RWPE1 (cell line): Measurements from ENCODE around the gene ZMYND10.

Experiments used
- CTCF ChIA-PET: fragments of 350-600 bp; sonication (Branson Sonifier 250); formaldehyde crosslinking; extraction: SDS; loops from one replicate; lab custom pipeline; 2021; lab: Yijun Ruan, JAX
- POLR2A ChIA-PET: fragments of 400-600 bp; formaldehyde crosslinking; extraction: SDS; loops from one replicate; lab custom pipeline; 2020; ENCODE audit warnings: antibody characterized with exemption; ENCODE audit not compliant: low non-redundant PET; lab: Yijun Ruan, JAX
- DNase-seq: peaks from one replicate; pipeline ENCODE4 v3.0.0; 2012; ENCODE audit warnings: low spot score
- H3K27ac ChIP-seq: fragments of 450-650 bp; 2 replicates; pipeline ENCODE4 v1.5.1; 2017
- CTCF ChIP-seq: fragments of 450-650 bp; conservative IDR thresholded peaks from 2 replicates; pipeline ENCODE4 v1.5.1; 2017; ENCODE audit warnings: low read depth, mild to moderate bottlenecking

The ZMYND10 gene

GRCh38 chr3:50327943-50328691 lies 17.4 kb downstream of the ZMYND10 start, which contains the start of gene TUSC2:
Gene TUSC2 (minus strand): TSS chr3:50328223. CDS start chr3:50328099, 124 bp downstream.
- ChIA-PET POLR2A (interaction anchor here (0.6 to 0.8 kb wide), 3 partner anchors 45 to 77 kb away, joined by 3 read pairs; no protein-coding TSS in a partner anchor), CTCF (no interaction called here)
- peak; percentile 94 for DNase-seq
- H3K27ac ChIP-seq = peak within 1 kb of the TSS; percentile 88
- no peak for TF ChIP-seq CTCF

GRCh38 chr3:50327129-50327528 lies 18.4 kb downstream of the ZMYND10 start:
- ChIA-PET CTCF (no interaction called here), POLR2A (no interaction called here)
- no peak for TF ChIP-seq CTCF
- no peak for DNase-seq
- peak overlapping the region; percentile 88 for H3K27ac ChIP-seq

GRCh38 chr3:50326182-50326541 lies 19.4 kb downstream of the ZMYND10 start:
- ChIA-PET CTCF (no interaction called here), POLR2A (interaction anchor here (0.6 kb wide), 1 partner anchor 32 kb away, joined by 3 read pairs; no protein-coding TSS in a partner anchor)
- no peak for TF ChIP-seq CTCF
- peak overlapping the region; percentile 88 for H3K27ac ChIP-seq
- no peak for DNase-seq

- CTCF ChIA-PET = no interaction called here
- DNase-seq = no peak
- no peak for TF ChIP-seq CTCF
- peak overlapping the region; percentile 88 for H3K27ac ChIP-seq
- POLR2A ChIA-PET = interaction anchor here (0.6 kb wide), 1 partner anchor 32 kb away, joined by 3 read pairs; no protein-coding TSS in a partner anchor
Observed at GRCh38 chr3:50325497-50326181, 19.9 kb downstream of the ZMYND10 start.

DNA sequence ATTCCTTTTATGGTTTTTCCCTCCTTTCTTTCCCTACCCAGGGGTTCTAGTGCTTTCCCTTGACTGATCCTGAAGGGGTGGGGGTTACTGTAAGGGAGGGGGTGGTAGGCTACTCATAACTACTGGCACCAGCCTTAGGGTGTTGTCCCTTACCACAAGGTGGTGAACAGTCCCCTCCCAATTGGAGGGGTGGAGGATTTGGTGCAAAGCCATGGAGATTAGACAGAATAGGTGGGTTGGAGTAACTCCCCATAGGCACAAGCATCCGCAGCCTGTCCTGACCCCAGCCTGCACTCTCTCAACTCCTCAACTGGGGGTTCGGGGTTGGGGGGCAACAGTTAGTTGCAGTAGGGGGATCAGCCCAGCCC lies 20.4 kb downstream of the ZMYND10 start:
- no peak for DNase-seq
- ChIA-PET POLR2A (no interaction called here), CTCF (interaction anchor here (0.6 to 0.7 kb wide), 3 partner anchors 25 to 595 kb away, joined by 3 to 6 read pairs (median 3); partner anchors contain the start of gene NPRL2)
- peak overlapping the region; percentile 88 for H3K27ac ChIP-seq
- no peak for TF ChIP-seq CTCF

GRCh38 chr3:50324351-50325112 lies 21.0 kb downstream of the ZMYND10 start:
- peak; percentile 49 for DNase-seq
- TF ChIP-seq CTCF = peak; percentile 86
- peak overlapping the region; percentile 97 for H3K27ac ChIP-seq
- POLR2A ChIA-PET = interaction anchor here (0.6 kb wide), 2 partner anchors 9 to 25 kb away, joined by 3 to 5 read pairs; partner anchors contain the start of genes HYAL3 and NAA80
- CTCF ChIA-PET = interaction anchor here (0.6 to 1.1 kb wide), 8 partner anchors 17 to 594 kb away, joined by 3 to 6 read pairs (median 3); partner anchors contain the start of genes IFRD2 and NPRL2
